Smooth muscle cell of trachea (primary cell): Measurements from ENCODE around the gene MORF4L1. TPM values are rescaled to one million over a fixed set of nuclear protein-coding genes. Genes with fewer than 3 reads are reported as not detected.

ENCODE experiments used
- total RNA-seq: library from RNA; depleted of rRNA; stranded (reverse); fragments of >200 nt; gene quantifications from 2 replicates; pipeline ENCODE4 v1.2.1, GENCODE V29; 2014

MORF4L1 gene, protein sequence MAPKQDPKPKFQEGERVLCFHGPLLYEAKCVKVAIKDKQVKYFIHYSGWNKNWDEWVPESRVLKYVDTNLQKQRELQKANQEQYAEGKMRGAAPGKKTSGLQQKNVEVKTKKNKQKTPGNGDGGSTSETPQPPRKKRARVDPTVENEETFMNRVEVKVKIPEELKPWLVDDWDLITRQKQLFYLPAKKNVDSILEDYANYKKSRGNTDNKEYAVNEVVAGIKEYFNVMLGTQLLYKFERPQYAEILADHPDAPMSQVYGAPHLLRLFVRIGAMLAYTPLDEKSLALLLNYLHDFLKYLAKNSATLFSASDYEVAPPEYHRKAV
- total RNA-seq, result 281 and 404 TPM in 2 replicates

DNA sequence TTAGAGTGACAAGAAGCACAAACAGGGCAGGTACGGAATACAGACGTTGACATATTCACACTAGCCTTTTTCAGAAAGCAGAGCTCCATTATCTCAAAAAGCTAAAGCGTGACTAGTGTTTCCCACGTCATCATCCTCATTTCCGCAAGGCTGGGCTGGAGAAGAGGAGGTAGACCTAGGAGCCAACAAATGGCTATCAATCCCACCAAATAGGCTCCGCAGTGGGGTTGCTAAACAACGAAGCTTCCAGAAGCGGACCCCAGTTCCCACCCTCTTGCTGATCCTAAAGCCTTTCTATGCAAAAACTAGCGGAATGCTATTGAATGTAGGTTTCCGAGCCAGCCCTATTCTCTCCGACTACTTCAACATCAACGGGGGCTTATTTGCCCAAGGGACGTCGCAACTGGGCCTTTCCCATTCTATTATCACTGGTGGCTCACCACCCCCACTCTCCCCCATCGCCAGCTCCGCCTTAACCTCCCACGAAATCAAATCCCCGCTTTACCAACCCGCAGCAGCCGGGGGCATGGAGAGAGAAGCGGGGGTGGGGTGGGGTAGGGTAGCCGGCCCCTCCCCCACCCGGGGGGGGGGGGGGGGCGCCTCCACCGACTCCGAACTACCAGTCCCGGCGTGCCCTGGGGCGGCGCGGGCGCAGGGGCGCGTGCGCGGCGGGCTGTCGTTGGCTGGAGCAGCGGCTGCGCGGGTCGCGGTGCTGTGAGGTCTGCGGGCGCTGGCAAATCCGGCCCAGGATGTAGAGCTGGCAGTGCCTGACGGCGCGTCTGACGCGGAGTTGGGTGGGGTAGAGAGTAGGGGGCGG is at the start of gene MORF4L1:
MORF4L1 (plus strand) TSS at position 736 of the 817 bp plus-strand sequence. CDS start 128 bp downstream, outside the sequence.

GRCh38 chr15:78944669-78945407 is 72.1 kb downstream of the MORF4L1 start, which contains the start of gene CTSH:
Gene CTSH (minus strand): TSS chr15:78945046. CDS start chr15:78944981, 65 bp downstream.

Other genes with a start within 250 kb of the MORF4L1 start
- not detected in 2 replicates for gene CHRNB4, start 231.7 kb upstream of the MORF4L1 start, total RNA-seq
- gene ADAMTS7, start 61.4 kb upstream of the MORF4L1 start, total RNA-seq, result 3.8 and 10.9 TPM in 2 replicates
- 11.2 and 41.7 TPM in 2 replicates for gene CTSH, start 72.2 kb downstream of the MORF4L1 start, total RNA-seq
- gene RASGRF1, start 217.9 kb downstream of the MORF4L1 start, total RNA-seq, result under 0.01 TPM in 1 of 2 replicates, not detected in the other